ENCODE results near the gene GABRA4. TPM values are rescaled to one million over a fixed set of nuclear protein-coding genes. Genes with fewer than 3 reads are reported as not detected.

The GABRA4 gene
- total RNA-seq, 4 donors from 2014 or later: 0.02 TPM; not detected in 3

DNA sequence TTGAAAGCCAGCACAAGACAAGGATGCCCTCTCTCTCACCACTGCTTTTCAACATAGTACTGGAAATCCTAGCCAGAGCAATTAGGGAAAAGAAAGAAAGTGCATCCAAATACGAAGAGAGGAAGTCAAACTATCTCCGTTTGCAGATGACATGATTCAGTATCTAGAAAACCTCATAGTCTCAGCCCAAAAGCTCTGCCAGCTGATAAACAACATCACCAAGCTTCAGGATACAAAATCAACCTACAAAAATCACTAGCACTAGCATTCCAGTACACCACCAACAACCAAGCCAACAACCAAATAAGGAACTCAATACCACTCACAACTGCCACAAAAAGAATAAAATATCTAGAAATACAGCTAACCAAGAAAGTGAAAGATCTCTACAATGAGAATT lies 123.0 kb downstream of the GABRA4 start:
- intact Hi-C loops (cut with DNase I; ENCODE audit: low total_unique reads): no loop called here
- H3K4me3 ChIP-seq: no peak overlapping the region
- H3K36me3 ChIP-seq: no peaks in the 10 kb centered on the region
- in situ Hi-C loops (cut with MboI; ENCODE audit: low sequenced_read_pairs in 4 of 4): no loop called here
- no peaks in the 10 kb centered on the region for H3K4me1 ChIP-seq
- DNase-seq (no peak), ATAC-seq (no peak)
- H3K27ac ChIP-seq: no peak overlapping the region
- TF ChIP-seq, protein P1, sequence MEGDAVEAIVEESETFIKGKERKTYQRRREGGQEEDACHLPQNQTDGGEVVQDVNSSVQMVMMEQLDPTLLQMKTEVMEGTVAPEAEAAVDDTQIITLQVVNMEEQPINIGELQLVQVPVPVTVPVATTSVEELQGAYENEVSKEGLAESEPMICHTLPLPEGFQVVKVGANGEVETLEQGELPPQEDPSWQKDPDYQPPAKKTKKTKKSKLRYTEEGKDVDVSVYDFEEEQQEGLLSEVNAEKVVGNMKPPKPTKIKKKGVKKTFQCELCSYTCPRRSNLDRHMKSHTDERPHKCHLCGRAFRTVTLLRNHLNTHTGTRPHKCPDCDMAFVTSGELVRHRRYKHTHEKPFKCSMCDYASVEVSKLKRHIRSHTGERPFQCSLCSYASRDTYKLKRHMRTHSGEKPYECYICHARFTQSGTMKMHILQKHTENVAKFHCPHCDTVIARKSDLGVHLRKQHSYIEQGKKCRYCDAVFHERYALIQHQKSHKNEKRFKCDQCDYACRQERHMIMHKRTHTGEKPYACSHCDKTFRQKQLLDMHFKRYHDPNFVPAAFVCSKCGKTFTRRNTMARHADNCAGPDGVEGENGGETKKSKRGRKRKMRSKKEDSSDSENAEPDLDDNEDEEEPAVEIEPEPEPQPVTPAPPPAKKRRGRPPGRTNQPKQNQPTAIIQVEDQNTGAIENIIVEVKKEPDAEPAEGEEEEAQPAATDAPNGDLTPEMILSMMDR (IDR thresholded peaks at IDR 0.05 in 4 of 5, conservative IDR thresholded peaks at IDR 0.05 in 1 of 5): no peak
- no peak for TF ChIP-seq POLR2A (IDR thresholded peaks at IDR 0.05)
- no peaks in the 10 kb centered on the region for H3K9me3 ChIP-seq
- H3K27me3 ChIP-seq: no peaks in the 10 kb centered on the region

Other genes with a start within 250 kb of the GABRA4 start
- gene COX7B2, start 84.3 kb downstream of the GABRA4 start, total RNA-seq: not detected
- gene GABRB1, start 38.0 kb upstream of the GABRA4 start, total RNA-seq: not detected

All from gastrocnemius medialis (tissue), 4 donors.